ENCODE measurements around the gene YY1. TPM values are rescaled to one million over a fixed set of nuclear protein-coding genes. Genes with fewer than 3 reads are reported as not detected.
A peak's percentile ranks its signal among the peaks of the same experiment; 100 is the strongest.

YY1 gene
- total and polyA plus RNA-seq, 7 experiments from 2014 or later: 15.2 to 99.7 (median 72.1) TPM

- POLR2A ChIA-PET: no interaction called here
- H3K9me3 Mint-ChIP-seq: no peaks in the 10 kb centered on the region
These were observed 91.5 kb downstream of the YY1 start for GRCh38 chr14:100330388-100330931.

GRCh38 chr14:100332071-100332639 lies 93.2 kb downstream of the YY1 start:
- ATAC-seq (no peak), DNase-seq (no peak)
- intact Hi-C loops (cut with micrococcal nuclease): no loop called here
- no peaks in the 10 kb centered on the region for H3K4me1 ChIP-seq (ENCODE audit: control insufficient read depth in 2 of 2, insufficient read depth in 2 of 2, low read length in 2 of 2)
- Mint-ChIP-seq H3K36me3 (peaks cover 0 to 14% (median 3%) of the 10 kb centered on the region in 5 donors), H3K4me3 (no peak overlapping the region), H3K4me1 (peaks cover 0 to 2% (median 0%) of the 10 kb centered on the region in 7 donors), H3K9me3 (no peaks in the 10 kb centered on the region), H3K27ac (no peak overlapping the region), H3K27me3 (no peaks in the 10 kb centered on the region)
- no peaks in the 10 kb centered on the region for H3K27me3 ChIP-seq (ENCODE audit: control insufficient read depth in 2 of 2, insufficient read depth in 2 of 2, low read length in 2 of 2)
- CTCF ChIA-PET: interaction anchor here (0.5 kb wide), 1 partner anchor 42 kb away, joined by 3 read pairs; no protein-coding TSS in a partner anchor
- POLR2A ChIA-PET: no interaction called here
- no peaks in the 10 kb centered on the region for H3K9me3 ChIP-seq (ENCODE audit: control insufficient read depth in 2 of 3, low read length in 3 of 3)
- H3K27ac ChIP-seq (ENCODE audit: low read depth, low read length): no peak overlapping the region
- no peak overlapping the region for H3K4me3 ChIP-seq (ENCODE audit: low read length)
- H3K36me3 ChIP-seq (ENCODE audit: control insufficient read depth in 2 of 3, insufficient read depth in 3 of 3, low read length in 3 of 3): peaks cover 0 to 16% (median 0%) of the 10 kb centered on the region in 3 experiments

More at GRCh38 chr14:100330388-100330931, 91.5 kb downstream of the YY1 start:
- peaks cover 0 to 7% (median 0%) of the 10 kb centered on the region in 5 donors for H3K36me3 Mint-ChIP-seq
- CTCF ChIA-PET: no interaction called here
- Histone ChIP-seq H3K4me3 (ENCODE audit: low read length) (no peak overlapping the region), H3K36me3 (ENCODE audit: control insufficient read depth in 2 of 3, insufficient read depth in 3 of 3, low read length in 3 of 3) (peaks cover 0 to 5% (median 0%) of the 10 kb centered on the region in 3 experiments), H3K9me3 (ENCODE audit: control insufficient read depth in 2 of 3, low read length in 3 of 3) (no peaks in the 10 kb centered on the region), H3K27ac (ENCODE audit: low read depth, low read length) (no peak overlapping the region), H3K27me3 (ENCODE audit: control insufficient read depth in 2 of 2, insufficient read depth in 2 of 2, low read length in 2 of 2) (no peaks in the 10 kb centered on the region), H3K4me1 (ENCODE audit: control insufficient read depth in 2 of 2, insufficient read depth in 2 of 2, low read length in 2 of 2) (no peaks in the 10 kb centered on the region)
- H3K27ac Mint-ChIP-seq: no peak overlapping the region
- no peak for DNase-seq
- no peak for ATAC-seq
- intact Hi-C loops (cut with micrococcal nuclease): no loop called here
- H3K4me3 Mint-ChIP-seq: no peak overlapping the region
- H3K27me3 Mint-ChIP-seq: no peaks in the 10 kb centered on the region
- H3K4me1 Mint-ChIP-seq: no peaks in the 10 kb centered on the region

Small RNAs within 50 kb of the gene (microRNA-seq; reads per million reads assigned to microRNA genes)
- gene MIR345 (ENCODE audit: borderline microRNAs expressed): 8.3 reads per million, percentile 15 among the genes with 10 or more reads in this experiment
- not detected for gene MIR6764 (ENCODE audit: borderline microRNAs expressed)

Other genes with a start within 250 kb of the YY1 start
- 1,000 to 10,000 TPM in 3 of 5 experiments, 100 to 1,000 TPM in 2; 851 to 1,469 (median 1,230) TPM for gene EVL, start 173.7 kb upstream of the YY1 start, total RNA-seq
- gene EVL, start 173.7 kb upstream of the YY1 start, polyA plus RNA-seq: 100 to 1,000 TPM; 163 to 184 TPM
- 1 to 10 TPM in 1 of 5 experiments, under 1 TPM in 3, not detected in 1; 0.19 to 1.0 (median 0.32) TPM for gene DEGS2, start 79.5 kb upstream of the YY1 start, total RNA-seq
- 1 to 10 TPM in 1 of 2 donors, under 1 TPM in 1; 0.51 to 1.0 TPM for gene DEGS2, start 79.5 kb upstream of the YY1 start, polyA plus RNA-seq
- 10 to 100 TPM in 3 of 5 experiments, 1 to 10 TPM in 2; 5.9 to 25.6 (median 10.4) TPM for gene SLC25A29, start 67.3 kb downstream of the YY1 start, total RNA-seq
- 1 to 10 TPM in 1 of 2 donors, under 1 TPM in 1; 0.38 to 5.3 TPM for gene SLC25A29, start 67.3 kb downstream of the YY1 start, polyA plus RNA-seq
- not detected for gene SLC25A47, start 84.2 kb downstream of the YY1 start, total RNA-seq
- gene SLC25A47, start 84.2 kb downstream of the YY1 start, polyA plus RNA-seq: not detected
- gene WDR25, start 137.3 kb downstream of the YY1 start, total RNA-seq: 10 to 100 TPM in 1 of 5 experiments, 1 to 10 TPM in 4; 5.4 to 11.6 (median 6.6) TPM
- gene WDR25, start 137.3 kb downstream of the YY1 start, polyA plus RNA-seq: 10 to 100 TPM; 12.2 to 18.1 TPM